ENCODE results near the gene CYP4F2. TPM values are rescaled to one million over a fixed set of nuclear protein-coding genes. Genes with fewer than 3 reads are reported as not detected.

CYP4F2 gene
- total and polyA plus RNA-seq, 9 of the 15 experiments (the other 6 are each of a cell fraction or from before 2014, with no cell fraction given): 0.10 to 0.56 (median 0.32) TPM; not detected in 2

- Histone ChIP-seq H3K36me3 (ENCODE audit: control insufficient read depth, insufficient read depth, low read length) (no peaks in the 10 kb centered on the region), H2AFZ (ENCODE audit: low read depth, low read length) (no peak overlapping the region), H3K9me1 (ENCODE audit: control insufficient read depth, insufficient read depth, low read length) (peaks cover 3% of the 10 kb centered on the region), H3K9ac (ENCODE audit: insufficient read depth in 1 of 2, low read depth in 2 of 2, low read length in 2 of 2) (no peak overlapping the region; a peak in 1 of 4 replicates), H3K79me2 (ENCODE audit: control insufficient read depth, insufficient read depth, low read length) (peaks cover 9% of the 10 kb centered on the region; the same call in 2 of the 3 replicates), H3K4me2 (ENCODE audit: insufficient read depth, low read length) (no peak overlapping the region), H3K4me1 (replicated peaks in 1 of 2; ENCODE audit: control insufficient read depth in 2 of 2, insufficient read depth in 2 of 2, low read length in 2 of 2) (peaks cover 25 to 42% of the 10 kb centered on the region in 2 experiments), H4K20me1 (replicated peaks; ENCODE audit: control insufficient read depth, insufficient read depth, low read length) (no peaks in the 10 kb centered on the region), H3K27me3 (ENCODE audit: control insufficient read depth in 2 of 2, insufficient read depth in 2 of 2, low read length in 2 of 2) (no peaks in the 10 kb centered on the region), H3K4me3 (no peak overlapping the region), H3K27ac (ENCODE audit: extremely low read depth, low read depth, low read length) (no peak overlapping the region), H3K9me3 (replicated peaks; ENCODE audit: control insufficient read depth, insufficient read depth, low read depth, low read length) (no peaks in the 10 kb centered on the region)
- 64% methylated on average over 10 of the region's 11 CpGs for WGBS (ENCODE audit: insufficient coverage, low coverage, missing lambda C conversion rate)
- intact Hi-C loops (cut with micrococcal nuclease): loop anchor here (10.0 kb wide), 1 partner anchor 343 kb away; the partner anchor contains the start of gene FAM32A
- no TSS peak for BruUV-seq (replicated peaks)
- DNase-seq (ENCODE audit: extremely low read depth in 1 of 4, low spot score in 3 of 4) (peak; percentile 47 to 53 (median 48)), FAIRE-seq (no peak), ATAC-seq (no peak)
- in situ Hi-C loops (cut with MboI): no loop called here
- ChIA-PET POLR2A (interaction anchor here (1.0 kb wide), 2 partner anchors 23 to 761 kb away, joined by 3 to 4 read pairs; no protein-coding TSS in a partner anchor), CTCF (ENCODE audit: low intra/inter-chr PET ratio) (interaction anchor here (0.6 kb wide), 1 partner anchor 101 kb away, joined by 3 read pairs; no protein-coding TSS in a partner anchor)
- no peak for TF ChIP-seq SP2 (IDR thresholded peaks at IDR 0.05; ENCODE audit: extremely low read depth, low read depth, low read length, poor library complexity, severe bottlenecking)
- 0 out of 2 replicates have a peak, but pooled peaks have one; percentile 31 for TF ChIP-seq REST (IDR thresholded peaks at IDR 0.05; ENCODE audit: borderline replicate concordance)
- TF ChIP-seq REST (CRISPR knock-in tag; IDR thresholded peaks at IDR 0.05; ENCODE audit: low read depth): no peak
- TF ChIP-seq SAFB (IDR thresholded peaks at IDR 0.05; ENCODE audit: borderline replicate concordance, low read depth, low read length): no peak
- TF ChIP-seq, protein P1, sequence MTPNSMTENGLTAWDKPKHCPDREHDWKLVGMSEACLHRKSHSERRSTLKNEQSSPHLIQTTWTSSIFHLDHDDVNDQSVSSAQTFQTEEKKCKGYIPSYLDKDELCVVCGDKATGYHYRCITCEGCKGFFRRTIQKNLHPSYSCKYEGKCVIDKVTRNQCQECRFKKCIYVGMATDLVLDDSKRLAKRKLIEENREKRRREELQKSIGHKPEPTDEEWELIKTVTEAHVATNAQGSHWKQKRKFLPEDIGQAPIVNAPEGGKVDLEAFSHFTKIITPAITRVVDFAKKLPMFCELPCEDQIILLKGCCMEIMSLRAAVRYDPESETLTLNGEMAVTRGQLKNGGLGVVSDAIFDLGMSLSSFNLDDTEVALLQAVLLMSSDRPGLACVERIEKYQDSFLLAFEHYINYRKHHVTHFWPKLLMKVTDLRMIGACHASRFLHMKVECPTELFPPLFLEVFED (CRISPR knock-in tag; conservative IDR thresholded peaks at IDR 0.05): no peak
- no peak for TF ChIP-seq ZNF79 (CRISPR knock-in tag; IDR thresholded peaks at IDR 0.05; ENCODE audit: low read depth)
- no peak for TF ChIP-seq PML (IDR thresholded peaks at IDR 0.05; ENCODE audit: low read length)
- TF ChIP-seq GTF3C2 (IDR thresholded peaks at IDR 0.05; ENCODE audit: borderline replicate concordance, extremely low read depth, insufficient read length): no peak
Observed at GRCh38 chr19:15841875-15842569, 55.9 kb downstream of the CYP4F2 start.

Measured in K562 (cell line).